Endothelial cell of umbilical vein (primary cell): ENCODE measurements around the gene KRT15. TPM values are rescaled to one million over a fixed set of nuclear protein-coding genes. Genes with fewer than 3 reads are reported as not detected.

ENCODE experiments used
- BruUV-seq: library from RNA; stranded (reverse); fragments of 400-500 nt; replicated peaks from 2 replicates; lab custom pipeline; 2021; lab: Mats Ljungman, UMichigan
- CTCF ChIA-PET: fragments of 300-600, 350-600 bp; sonication (Branson Sonifier 250); formaldehyde crosslinking; loops from one replicate; lab custom pipeline; 2021; ENCODE audit warnings: antibody characterized with exemption, inconsistent platforms; lab: Charles Lee
- POLR2A ChIA-PET: fragments of 300-600, 350-600 bp; sonication (Branson Sonifier 250); formaldehyde crosslinking; loops from one replicate; lab custom pipeline; 2021; ENCODE audit warnings: antibody characterized with exemption, inconsistent platforms; lab: Charles Lee
- DNase-seq: peaks from one replicate; pipeline ENCODE4 v3.0.0-alpha.2; 2011; ENCODE audit warnings: low read depth, low spot score
- FAIRE-seq: peaks from 2 replicates; lab custom pipeline; 2011; peaks lifted over from hg19 to GRCh38; lab: Jason Lieb, UNC
- H2AFZ ChIP-seq: 2 replicates; pipeline ENCODE4 v1.6.0; 2012; ENCODE audit warnings: low read depth, low read length, control low read depth, inconsistent platforms
- H3K27ac ChIP-seq: 2 replicates; pipeline ENCODE4 v1.5.1; 2011; ENCODE audit warnings: low read depth, mild to moderate bottlenecking, control low read depth, low read length, moderate library complexity; ENCODE audit not compliant: insufficient read depth
- H3K27me3 ChIP-seq, 2 experiments: 2 replicates each; pipeline versions ENCODE4 v1.6.0 to v1.6.1; 2011; ENCODE audit warnings: low read length in 2 of 2, mixed read lengths in 1 of 2; ENCODE audit not compliant: control insufficient read depth in 2 of 2, insufficient read depth in 2 of 2
- H3K36me3 ChIP-seq, 2 experiments: 2 replicates in 1 of 2; 3 replicates in 1 of 2; pipeline ENCODE4 v1.5.1; 2011; ENCODE audit warnings: low read length in 2 of 2, mild to moderate bottlenecking in 1 of 2, moderate library complexity in 1 of 2; ENCODE audit not compliant: control insufficient read depth in 2 of 2, insufficient read depth in 2 of 2; ENCODE audit errors: extremely low read depth in 1 of 2
- H3K4me1 ChIP-seq: 3 replicates; pipeline ENCODE4 v1.5.1; 2011; ENCODE audit warnings: mild to moderate bottlenecking, low read length; ENCODE audit not compliant: control insufficient read depth, insufficient read depth; ENCODE audit errors: extremely low read depth
- H3K4me2 ChIP-seq: 2 replicates; pipeline ENCODE4 v1.6.1; 2011; ENCODE audit warnings: low read length, control low read depth, mixed read lengths; ENCODE audit not compliant: insufficient read depth
- H3K4me3 ChIP-seq, 3 experiments: fragments of 200-600 bp in 1 of 3; sonication (generic), shearing (Covaris generic) in 1 of 3; replicated peaks in 1 of 3; 2 replicates each; pipeline ENCODE4 v1.5.1; 2011 to 2016; ENCODE audit warnings: control low read depth in 3 of 3, low read length in 3 of 3, mild to moderate bottlenecking in 2 of 3, inconsistent platforms in 1 of 3, low read depth in 1 of 3, moderate library complexity in 1 of 3; ENCODE audit not compliant: insufficient read depth in 1 of 3
- H3K79me2 ChIP-seq: 2 replicates; pipeline ENCODE4 v1.6.0; 2012; ENCODE audit warnings: low read length, inconsistent platforms; ENCODE audit not compliant: control insufficient read depth, insufficient read depth
- H3K9ac ChIP-seq: replicated peaks from 2 replicates; pipeline ENCODE3; 2011; ENCODE audit warnings: low read length, control low read depth; ENCODE audit not compliant: insufficient read depth; ENCODE audit errors: extremely low read depth
- H3K9me1 ChIP-seq: replicated peaks from 3 replicates; pipeline ENCODE4 v1.6.0; 2011; ENCODE audit warnings: mild to moderate bottlenecking, low read length; ENCODE audit not compliant: control insufficient read depth, insufficient read depth; ENCODE audit errors: extremely low read depth
- H3K9me3 ChIP-seq: replicated peaks from 2 replicates; pipeline ENCODE4 v1.5.1; 2012; ENCODE audit warnings: low read length, inconsistent platforms; ENCODE audit not compliant: control insufficient read depth, insufficient read depth
- H4K20me1 ChIP-seq: replicated peaks from 2 replicates; pipeline ENCODE3; 2011; ENCODE audit warnings: mild to moderate bottlenecking, low read length; ENCODE audit not compliant: control insufficient read depth, insufficient read depth; ENCODE audit errors: extremely low read depth
- EZH2 ChIP-seq: IDR thresholded peaks from 2 replicates; pipeline ENCODE4 v1.6.1; 2012; ENCODE audit warnings: borderline replicate concordance, low read depth, mild to moderate bottlenecking, moderate library complexity, low read length, inconsistent platforms; ENCODE audit not compliant: severe bottlenecking
- FOS ChIP-seq: IDR thresholded peaks from 2 replicates; pipeline ENCODE4 v1.6.1; 2011; ENCODE audit warnings: mild to moderate bottlenecking, low read length, moderate library complexity, borderline replicate concordance; ENCODE audit not compliant: insufficient read depth
- GATA2 ChIP-seq: IDR thresholded peaks from 2 replicates; pipeline ENCODE4 v1.7.0; 2011; ENCODE audit warnings: low read depth, mild to moderate bottlenecking, moderate library complexity, mixed read lengths, low read length; ENCODE audit not compliant: insufficient read length, insufficient read depth
- JUN ChIP-seq: IDR thresholded peaks from 2 replicates; pipeline ENCODE4 v1.6.1; 2011; ENCODE audit warnings: borderline replicate concordance, low read depth; ENCODE audit not compliant: insufficient read length, insufficient read depth
- MYC ChIP-seq: IDR thresholded peaks from one replicate; pipeline ENCODE4 v1.6.1; 2011; ENCODE audit warnings: mild to moderate bottlenecking, low read depth, low read length
- POLR2A ChIP-seq: IDR thresholded peaks from 2 replicates; pipeline ENCODE4 v1.6.1; 2012; ENCODE audit warnings: low read depth, mild to moderate bottlenecking, control low read depth, low read length
- POLR2AphosphoS5 ChIP-seq: IDR thresholded peaks from 2 replicates; pipeline ENCODE4 v1.6.1; 2012; ENCODE audit warnings: low read depth, mild to moderate bottlenecking, control low read depth, low read length, moderate library complexity; ENCODE audit not compliant: insufficient read depth
- dilution Hi-C: fragments of 300-500 bp; cut with MboI; formaldehyde crosslinking; loops from one replicate; pipeline ENCODE4 v1.15.0; 2019; ENCODE audit warnings: low sequenced_read_pairs; ENCODE audit not compliant: extremely low pct_ligation_motif_present
- intact Hi-C: fragments of 100-400 bp; cut with micrococcal nuclease; formaldehyde crosslinking; loops from one replicate; pipeline ENCODE4 v1.10.0; 2022
- polyA plus RNA-seq, 4 experiments: library from polyadenylated mRNA; depleted of rRNA in 3 of 4; stranded (reverse) in 3 of 4; unstranded in 1 of 4; fragments of >200 nt; gene quantifications; 2 replicates each; pipeline versions ENCODE4 v1.2.1 to v1.2.3, GENCODE V29; 2011 to 2012; ENCODE audit warnings: missing spikeins in 1 of 4
- total RNA-seq: library from RNA; stranded (reverse); gene quantifications from 2 replicates; pipeline ENCODE4 v1.2.3, GENCODE V29; 2021
- TF ChIP-seq, protein P1 (sequence below), 2 donors: IDR thresholded peaks; 1 replicate in 1 of 2; 2 replicates in 1 of 2; pipeline ENCODE4 v1.5.1; 2011; ENCODE audit warnings: low read length in 2 of 2, mild to moderate bottlenecking in 2 of 2, moderate library complexity in 2 of 2, control low read depth in 1 of 2, inconsistent platforms in 1 of 2, low read depth in 1 of 2; ENCODE audit not compliant: insufficient read depth in 1 of 2; ENCODE audit errors: extremely low read depth in 1 of 2
- TF ChIP-seq, protein P2 (sequence below): IDR thresholded peaks from 2 replicates; pipeline ENCODE4 v1.6.1; 2011; ENCODE audit not compliant: insufficient read depth, insufficient read length

Gene KRT15
- total and polyA plus RNA-seq, 2 donors (not counting 3 experiments of a cell fraction or from before 2014, with no cell fraction given): 0.68 to 2.8 TPM

DNA sequence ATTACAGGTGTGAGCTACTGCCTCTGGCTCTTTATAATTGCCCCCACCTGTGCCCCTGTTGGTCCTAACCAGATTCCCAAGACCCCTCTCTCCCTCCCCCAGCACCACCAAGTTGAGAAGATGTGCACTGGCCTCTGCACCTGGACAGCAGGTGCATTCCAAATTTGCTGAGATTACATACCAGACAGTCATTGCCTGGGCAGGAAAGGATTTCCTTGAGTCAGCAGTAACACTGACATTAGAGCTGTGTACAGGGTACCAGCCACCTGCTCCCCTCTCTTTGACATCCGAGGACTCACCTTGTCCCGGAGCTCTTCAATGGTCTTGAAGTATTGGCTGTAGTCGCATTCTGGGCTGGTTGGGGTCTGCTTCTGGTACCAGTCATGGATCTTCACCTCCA lies 659 bp downstream of the KRT15 start:
- no peak for FAIRE-seq
- Histone ChIP-seq H3K27me3 (no peaks in the 10 kb centered on the region), H3K36me3 (no peaks in the 10 kb centered on the region), H3K4me2 (no peak overlapping the region), H3K9me3 (no peaks in the 10 kb centered on the region), H3K27ac (no peak overlapping the region), H4K20me1 (no peaks in the 10 kb centered on the region), H3K4me3 (no peak overlapping the region), H3K79me2 (no peaks in the 10 kb centered on the region), H3K4me1 (peaks cover 23% of the 10 kb centered on the region), H2AFZ (no peak overlapping the region), H3K9ac (no peak overlapping the region), H3K9me1 (no peaks in the 10 kb centered on the region)
- ChIA-PET POLR2A (no interaction called here), CTCF (interaction anchor here (0.8 to 5.3 kb wide), 4 partner anchors 16 to 148 kb away, joined by 3 to 66 read pairs (median 4); no protein-coding TSS in a partner anchor)
- DNase-seq: no peak
- TF ChIP-seq, protein P1, sequence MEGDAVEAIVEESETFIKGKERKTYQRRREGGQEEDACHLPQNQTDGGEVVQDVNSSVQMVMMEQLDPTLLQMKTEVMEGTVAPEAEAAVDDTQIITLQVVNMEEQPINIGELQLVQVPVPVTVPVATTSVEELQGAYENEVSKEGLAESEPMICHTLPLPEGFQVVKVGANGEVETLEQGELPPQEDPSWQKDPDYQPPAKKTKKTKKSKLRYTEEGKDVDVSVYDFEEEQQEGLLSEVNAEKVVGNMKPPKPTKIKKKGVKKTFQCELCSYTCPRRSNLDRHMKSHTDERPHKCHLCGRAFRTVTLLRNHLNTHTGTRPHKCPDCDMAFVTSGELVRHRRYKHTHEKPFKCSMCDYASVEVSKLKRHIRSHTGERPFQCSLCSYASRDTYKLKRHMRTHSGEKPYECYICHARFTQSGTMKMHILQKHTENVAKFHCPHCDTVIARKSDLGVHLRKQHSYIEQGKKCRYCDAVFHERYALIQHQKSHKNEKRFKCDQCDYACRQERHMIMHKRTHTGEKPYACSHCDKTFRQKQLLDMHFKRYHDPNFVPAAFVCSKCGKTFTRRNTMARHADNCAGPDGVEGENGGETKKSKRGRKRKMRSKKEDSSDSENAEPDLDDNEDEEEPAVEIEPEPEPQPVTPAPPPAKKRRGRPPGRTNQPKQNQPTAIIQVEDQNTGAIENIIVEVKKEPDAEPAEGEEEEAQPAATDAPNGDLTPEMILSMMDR (IDR thresholded peaks at IDR 0.05; ENCODE audit: extremely low read depth in 1 of 2, insufficient read depth in 1 of 2, low read depth in 1 of 2, low read length in 2 of 2): no peak
- no peak for TF ChIP-seq POLR2AphosphoS5
- no peak for TF ChIP-seq MYC
- BruUV-seq: no TSS peak
- dilution Hi-C loops (no loop called here), intact Hi-C loops (no loop called here)

DNA sequence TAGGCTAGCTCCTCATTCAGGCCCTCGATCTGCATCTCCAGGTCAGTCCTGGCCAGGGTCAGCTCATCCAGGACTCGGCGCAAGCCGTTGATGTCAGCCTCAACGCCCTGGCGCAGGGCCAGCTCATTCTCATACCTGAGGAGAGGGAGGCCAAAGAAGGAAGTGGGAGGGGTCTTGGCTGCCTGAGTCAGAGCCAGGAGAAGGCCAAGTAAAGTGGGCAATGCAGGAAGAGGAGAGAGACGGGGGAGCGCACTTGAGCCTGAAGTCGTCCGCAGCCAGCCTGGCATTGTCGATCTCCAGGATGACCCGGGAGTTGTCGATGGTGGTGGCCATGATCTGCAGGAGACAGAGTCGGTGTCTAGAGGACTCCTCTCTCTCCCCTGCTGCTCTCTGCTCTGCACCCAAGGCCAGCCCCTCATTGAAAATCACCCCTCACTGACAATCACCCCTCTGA lies 1.8 kb downstream of the KRT15 start:
- POLR2A ChIA-PET: interaction anchor here (0.5 kb wide), 1 partner anchor 16 kb away, joined by 7 read pairs; no protein-coding TSS in a partner anchor
- BruUV-seq: no TSS peak
- Histone ChIP-seq H2AFZ (no peak overlapping the region), H3K9me3 (no peaks in the 10 kb centered on the region), H3K9me1 (no peaks in the 10 kb centered on the region), H3K27ac (no peak overlapping the region), H3K4me3 (no peak overlapping the region), H3K9ac (no peak overlapping the region), H3K36me3 (no peaks in the 10 kb centered on the region), H3K27me3 (no peaks in the 10 kb centered on the region), H3K4me1 (peaks cover 11% of the 10 kb centered on the region), H3K79me2 (no peaks in the 10 kb centered on the region), H4K20me1 (no peaks in the 10 kb centered on the region), H3K4me2 (no peak overlapping the region)
- no peak for FAIRE-seq
- CTCF ChIA-PET: interaction anchor here (1.2 to 4.1 kb wide), 2 partner anchors 32 to 149 kb away, joined by 4 to 24 read pairs; no protein-coding TSS in a partner anchor
- dilution Hi-C loops: no loop called here
- no peak for DNase-seq
- intact Hi-C loops: no loop called here
- TF ChIP-seq POLR2AphosphoS5 (no peak), MYC (no peak), POLR2A (no peak), JUN (no peak), FOS (no peak), EZH2 (no peak), GATA2 (no peak)
- TF ChIP-seq, protein P2, sequence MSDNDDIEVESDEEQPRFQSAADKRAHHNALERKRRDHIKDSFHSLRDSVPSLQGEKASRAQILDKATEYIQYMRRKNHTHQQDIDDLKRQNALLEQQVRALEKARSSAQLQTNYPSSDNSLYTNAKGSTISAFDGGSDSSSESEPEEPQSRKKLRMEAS: no peak
- TF ChIP-seq, protein P1 (IDR thresholded peaks at IDR 0.05; ENCODE audit: extremely low read depth in 1 of 2, insufficient read depth in 1 of 2, low read depth in 1 of 2, low read length in 2 of 2): no peak
